GM12878 (cell line): ENCODE measurements around the gene MAP2K7.

Experiments
- BHLHE40 ChIP-seq, 2 experiments: fragments of 450-650 bp in 1 of 2; IDR thresholded peaks; 2 replicates each; pipeline ENCODE4 v1.6.1; 2011 to 2017; ENCODE audit warnings: low read depth in 2 of 2, borderline replicate concordance in 1 of 2, improper control_type of control experiment in 1 of 2, low read length in 1 of 2, mild to moderate bottlenecking in 1 of 2
- CTCF ChIP-seq, 3 experiments: IDR thresholded peaks in 2 of 3; conservative IDR thresholded peaks in 1 of 3; 2 replicates each; pipeline ENCODE4 v1.5.1; 2011; ENCODE audit warnings: low read depth in 3 of 3, low read length in 3 of 3, mild to moderate bottlenecking in 3 of 3, control low read depth in 2 of 3, moderate library complexity in 2 of 3, inconsistent platforms in 1 of 3, mixed read lengths in 1 of 3; ENCODE audit not compliant: control insufficient read depth in 2 of 3, insufficient read depth in 1 of 3; ENCODE audit errors: extremely low read depth in 1 of 3
- EP300 ChIP-seq, 2 experiments: fragments of 150-350 bp in 1 of 2; IDR thresholded peaks; 2 replicates each; pipeline ENCODE4 v1.6.1; 2011 to 2012; ENCODE audit warnings: low read depth in 2 of 2, low read length in 2 of 2, borderline replicate concordance in 1 of 2, improper control_type of control experiment in 1 of 2, inconsistent platforms in 1 of 2; ENCODE audit not compliant: control insufficient read depth in 1 of 2
- ETV6 ChIP-seq, 2 experiments: fragments of 450-650 bp in 1 of 2; IDR thresholded peaks in 1 of 2; conservative IDR thresholded peaks in 1 of 2; 2 replicates each; pipeline ENCODE4 v1.6.1; 2014; ENCODE audit warnings: antibody characterized with exemption in 1 of 2, borderline replicate concordance in 1 of 2, low read depth in 1 of 2, mild to moderate bottlenecking in 1 of 2, moderate library complexity in 1 of 2
- NKRF ChIP-seq: fragments of 450-650 bp; conservative IDR thresholded peaks from 2 replicates; pipeline ENCODE4 v1.6.1; 2017; ENCODE audit warnings: mild to moderate bottlenecking, moderate library complexity
- NR2C1 ChIP-seq: fragments of 450-650 bp; IDR thresholded peaks from 2 replicates; pipeline ENCODE4 v1.6.1; 2017; ENCODE audit warnings: antibody characterized with exemption, mild to moderate bottlenecking, moderate library complexity
- POLR2A ChIP-seq: IDR thresholded peaks from 2 replicates; pipeline ENCODE4 v1.6.1; 2011; ENCODE audit warnings: low read depth, mild to moderate bottlenecking, low read length
- POLR2AphosphoS5 ChIP-seq: IDR thresholded peaks from 2 replicates; pipeline ENCODE4 v1.6.1; 2011; ENCODE audit warnings: mild to moderate bottlenecking, low read length, inconsistent platforms
- RAD21 ChIP-seq: IDR thresholded peaks from 2 replicates; pipeline ENCODE4 v1.6.1; 2011; ENCODE audit warnings: mild to moderate bottlenecking, low read depth, low read length, moderate library complexity; ENCODE audit not compliant: insufficient read depth
- RELA ChIP-seq: fragments of 450-650 bp; IDR thresholded peaks from 2 replicates; pipeline ENCODE4 v1.8.0; 2014; ENCODE audit warnings: borderline replicate concordance; ENCODE audit not compliant: partially characterized antibody
- TAF1 ChIP-seq: IDR thresholded peaks from 2 replicates; pipeline ENCODE4 v1.6.1; 2011; ENCODE audit warnings: mild to moderate bottlenecking, low read depth, low read length, borderline replicate concordance
- TCF7 ChIP-seq: IDR thresholded peaks from 2 replicates; pipeline ENCODE4 v1.6.1; 2014; ENCODE audit warnings: antibody characterized with exemption, borderline replicate concordance
- USF2 ChIP-seq: IDR thresholded peaks from 2 replicates; pipeline ENCODE4 v1.6.1; 2011; ENCODE audit warnings: low read depth, low read length, improper control_type of control experiment, borderline replicate concordance
- WRNIP1 ChIP-seq: IDR thresholded peaks from 2 replicates; pipeline ENCODE4 v1.6.1; 2011; ENCODE audit warnings: low read depth, low read length, improper control_type of control experiment, borderline replicate concordance

DNA sequence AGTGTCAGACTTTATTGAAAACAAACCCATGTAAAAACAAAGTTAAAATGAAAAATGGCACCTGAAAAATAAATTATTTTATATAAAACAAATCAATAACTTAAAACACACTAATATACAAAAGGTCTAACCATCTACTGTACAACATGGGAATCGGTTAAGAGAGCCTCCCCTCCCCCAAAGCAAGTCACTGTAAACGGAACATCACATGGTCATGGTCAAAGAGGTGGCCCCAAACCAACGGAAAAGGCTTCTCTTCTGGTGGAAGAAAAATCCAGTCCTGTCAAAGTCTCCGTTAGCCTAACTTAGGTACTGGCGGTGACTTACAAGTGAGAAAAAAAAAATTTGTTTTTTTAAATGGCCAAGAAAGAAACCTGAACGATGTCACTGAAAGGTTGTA, 55.5 kb downstream of the MAP2K7 start:
- TF ChIP-seq NR2C1 (no peak), RAD21 (no peak), CTCF (IDR thresholded peaks at IDR 0.05 in 2 of 3, conservative IDR thresholded peaks at IDR 0.05 in 1 of 3; ENCODE audit: control insufficient read depth in 2 of 3, extremely low read depth in 1 of 3, insufficient read depth in 1 of 3, low read depth in 3 of 3, low read length in 3 of 3) (no peak), RELA (no peak), BHLHE40 (IDR thresholded peaks at IDR 0.05; ENCODE audit: borderline replicate concordance in 1 of 2, low read depth in 2 of 2, low read length in 1 of 2) (no peak), NKRF (no peak), ETV6 (conservative IDR thresholded peaks at IDR 0.05 in 1 of 2, IDR thresholded peaks at IDR 0.05 in 1 of 2; ENCODE audit: borderline replicate concordance in 1 of 2, low read depth in 1 of 2) (no peak), POLR2A (no peak), USF2 (no peak), POLR2AphosphoS5 (no peak), TAF1 (no peak), TCF7 (no peak), EP300 (IDR thresholded peaks at IDR 0.05; ENCODE audit: borderline replicate concordance in 1 of 2, control insufficient read depth in 1 of 2, low read depth in 2 of 2, low read length in 2 of 2) (no peak), WRNIP1 (no peak)
